Measurements from ENCODE around the gene DCLK1. TPM values are rescaled to one million over a fixed set of nuclear protein-coding genes. Genes with fewer than 3 reads are reported as not detected.

DCLK1 gene
- total RNA-seq, 1 donor from 2014 or later = 22.6 TPM

- Histone ChIP-seq H3K9me3 (no peaks in the 10 kb centered on the region), H3K4me1 (no peaks in the 10 kb centered on the region), H3K27me3 (no peaks in the 10 kb centered on the region), H3K36me3 (no peaks in the 10 kb centered on the region), H3K4me3 (no peak overlapping the region), H3K27ac (no peak overlapping the region)
- TF ChIP-seq CTCF (IDR thresholded peaks at IDR 0.05) = no peak
- intact Hi-C loops (cut with DNase I) = no loop called here
- no peak for DNase-seq (ENCODE audit: low spot score in 2 of 2)
These were observed 45.1 kb downstream of the DCLK1 start for GRCh38 chr13:36086117-36086516.

- H3K27ac ChIP-seq = no peak overlapping the region
- no peak for DNase-seq (ENCODE audit: low spot score in 2 of 2)
- no peak overlapping the region for H3K4me3 ChIP-seq
- H3K9me3 ChIP-seq = no peaks in the 10 kb centered on the region
- intact Hi-C loops (cut with DNase I) = no loop called here
- H3K36me3 ChIP-seq = no peaks in the 10 kb centered on the region
- no peak for TF ChIP-seq CTCF (IDR thresholded peaks at IDR 0.05)
- no peaks in the 10 kb centered on the region for H3K27me3 ChIP-seq
- H3K4me1 ChIP-seq = no peaks in the 10 kb centered on the region
These were observed 47.1 kb downstream of the DCLK1 start for GRCh38 chr13:36084131-36084530.

GRCh38 chr13:36082806-36083205, 48.4 kb downstream of the DCLK1 start:
- Histone ChIP-seq H3K9me3 (no peaks in the 10 kb centered on the region), H3K4me1 (no peaks in the 10 kb centered on the region), H3K27ac (no peak overlapping the region), H3K4me3 (no peak overlapping the region), H3K27me3 (no peaks in the 10 kb centered on the region), H3K36me3 (no peaks in the 10 kb centered on the region)
- intact Hi-C loops (cut with DNase I) = no loop called here
- TF ChIP-seq CTCF (IDR thresholded peaks at IDR 0.05) = no peak
- DNase-seq (ENCODE audit: low spot score in 2 of 2) = no peak

GRCh38 chr13:36082396-36082795, 48.8 kb downstream of the DCLK1 start:
- no peaks in the 10 kb centered on the region for H3K27me3 ChIP-seq
- H3K9me3 ChIP-seq = no peaks in the 10 kb centered on the region
- H3K4me3 ChIP-seq = no peak overlapping the region
- no peak overlapping the region for H3K27ac ChIP-seq
- no peaks in the 10 kb centered on the region for H3K36me3 ChIP-seq
- intact Hi-C loops (cut with DNase I) = no loop called here
- no peak for TF ChIP-seq CTCF (IDR thresholded peaks at IDR 0.05)
- no peak for DNase-seq (ENCODE audit: low spot score in 2 of 2)
- H3K4me1 ChIP-seq = no peaks in the 10 kb centered on the region

- Histone ChIP-seq H3K27me3 (no peaks in the 10 kb centered on the region), H3K4me1 (no peaks in the 10 kb centered on the region), H3K9me3 (no peaks in the 10 kb centered on the region), H3K36me3 (no peaks in the 10 kb centered on the region), H3K4me3 (no peak overlapping the region), H3K27ac (no peak overlapping the region)
- TF ChIP-seq CTCF (IDR thresholded peaks at IDR 0.05) = no peak
- intact Hi-C loops (cut with DNase I) = no loop called here
- no peak for DNase-seq (ENCODE audit: low spot score in 2 of 2)
These were observed 55.0 kb downstream of the DCLK1 start for GRCh38 chr13:36076211-36076610.

- Histone ChIP-seq H3K4me3 (no peak overlapping the region), H3K27ac (no peak overlapping the region), H3K4me1 (no peaks in the 10 kb centered on the region), H3K36me3 (no peaks in the 10 kb centered on the region), H3K9me3 (no peaks in the 10 kb centered on the region), H3K27me3 (no peaks in the 10 kb centered on the region)
- TF ChIP-seq CTCF (IDR thresholded peaks at IDR 0.05) = no peak
- intact Hi-C loops (cut with DNase I) = no loop called here
- no peak for DNase-seq (ENCODE audit: low spot score in 2 of 2)
These were observed 56.5 kb downstream of the DCLK1 start for GRCh38 chr13:36074659-36075058.

Measured in ascending aorta (tissue), 2 donors.